Measurements from ENCODE around the gene ACTR6. TPM values are rescaled to one million over a fixed set of nuclear protein-coding genes. Genes with fewer than 3 reads are reported as not detected.

The ACTR6 gene
- 12.5 and 14.1 TPM in 2 replicates for total RNA-seq

DNA sequence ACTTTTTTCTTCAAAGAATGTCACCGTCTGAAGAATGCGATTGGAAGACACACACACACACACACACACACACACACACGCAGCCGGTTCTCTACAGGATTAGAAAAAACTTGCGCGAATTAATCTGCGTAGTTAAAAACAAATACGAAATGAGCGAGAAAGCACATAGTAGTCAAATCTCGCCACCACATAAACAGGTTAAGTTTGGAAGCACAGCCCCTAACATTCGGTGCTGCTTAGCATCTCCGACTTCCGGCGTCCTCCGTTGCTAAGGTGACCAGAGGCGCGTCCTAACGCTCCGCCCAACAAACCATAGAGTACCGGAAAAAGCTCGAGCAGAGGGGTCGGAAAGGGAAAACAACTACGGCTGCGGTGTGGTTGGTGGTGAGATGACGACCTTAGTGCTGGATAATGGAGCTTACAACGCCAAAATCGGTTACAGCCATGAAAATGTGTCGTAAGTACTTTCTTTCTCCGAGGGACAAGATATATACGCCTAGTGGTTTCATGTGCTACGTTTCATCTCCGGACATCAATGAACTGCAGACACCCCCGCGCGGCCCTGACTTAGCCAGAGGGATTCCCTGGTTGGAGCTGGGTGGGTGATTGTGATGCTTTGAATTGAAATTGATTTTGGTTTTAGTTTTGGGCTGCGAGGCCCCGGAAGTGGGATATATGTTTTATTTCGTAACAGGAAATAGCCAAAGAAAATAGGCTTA, at the start of gene ACTR6:
TSS of gene ACTR6 (plus strand) at position 353 of the 719 bp plus-strand sequence. CDS start at position 390, 37 bp downstream.

DNA sequence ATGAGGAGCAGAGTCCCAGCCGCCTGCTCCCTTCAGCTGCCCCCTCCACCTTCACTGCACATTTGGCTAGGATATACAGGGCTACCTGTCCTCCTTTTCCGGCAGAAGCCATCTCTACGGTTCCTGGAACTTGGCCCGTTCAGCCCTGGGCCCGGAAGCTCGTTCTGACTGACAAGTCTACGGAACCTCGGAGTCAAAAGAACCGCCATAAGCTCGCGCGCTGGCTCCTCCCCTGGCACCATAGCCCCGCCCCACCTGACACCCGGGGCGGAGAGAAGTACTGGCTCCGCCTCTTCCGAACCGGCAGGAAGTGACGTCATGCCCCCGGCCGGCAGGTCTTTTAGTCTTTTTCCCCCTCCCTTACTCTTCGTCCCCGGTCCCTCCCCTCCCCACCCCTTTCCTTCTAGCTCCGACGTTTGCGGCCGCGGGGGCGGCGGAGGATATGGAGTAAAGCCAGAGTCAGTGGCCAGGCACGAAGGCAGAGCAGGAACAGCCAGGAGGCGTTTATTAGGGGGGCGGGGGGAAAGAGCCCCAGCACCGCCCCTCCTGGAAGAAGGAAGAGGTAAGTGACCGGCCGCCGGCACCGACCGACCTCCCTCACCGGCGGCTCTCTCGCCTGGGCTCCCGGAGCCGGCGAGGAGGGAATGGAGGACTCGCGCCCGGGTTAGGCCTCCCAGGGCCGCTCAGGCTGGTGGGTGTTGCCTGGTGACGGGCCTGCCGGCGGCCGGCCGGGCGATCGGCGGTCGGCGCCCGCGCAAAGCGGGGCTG, 66.4 kb downstream of the ACTR6 start, which contains the start of the genes DEPDC4 and SCYL2:
TSS of gene DEPDC4 (minus strand) at position 245 of the 768 bp plus-strand sequence. CDS start at position 242, 3 bp downstream.
TSS of gene SCYL2 (plus strand) at position 343 of the 768 bp plus-strand sequence. CDS start 15,794 bp downstream, outside the sequence.

Small RNAs within 50 kb of the gene (small RNA-seq; reads per million reads assigned to genes)
- gene MIR1827 (not detected), gene RF00019 (not detected), gene RN7SL176P (not detected)

Other genes with a start within 250 kb of the ACTR6 start
- gene ANKS1B, start 215.9 kb upstream of the ACTR6 start, total RNA-seq, result 5.9 and 14.3 TPM in 2 replicates
- 56.1 and 58.4 TPM in 2 replicates for gene BLTP3B, start 57.9 kb upstream of the ACTR6 start, total RNA-seq
- gene DEPDC4, start 66.3 kb downstream of the ACTR6 start, total RNA-seq, result 0.73 and 2.2 TPM in 2 replicates
- gene SCYL2, start 66.4 kb downstream of the ACTR6 start, total RNA-seq, result 30.5 and 44.6 TPM in 2 replicates
- under 0.01 TPM in 1 of 2 replicates, not detected in the other for gene SLC17A8, start 156.3 kb downstream of the ACTR6 start, total RNA-seq